ENCODE measurements around the gene BTBD1. TPM values are rescaled to one million over a fixed set of nuclear protein-coding genes. Genes with fewer than 3 reads are reported as not detected.
"Not testable (repeated sequence)": the region's sequence is repeated elsewhere in the genome, so short reads cannot be mapped to it uniquely, and the experiment has no call there.

BTBD1 gene
- polyA plus RNA-seq, 4 donors = 30.1 to 66.5 (median 35.2) TPM

DNA sequence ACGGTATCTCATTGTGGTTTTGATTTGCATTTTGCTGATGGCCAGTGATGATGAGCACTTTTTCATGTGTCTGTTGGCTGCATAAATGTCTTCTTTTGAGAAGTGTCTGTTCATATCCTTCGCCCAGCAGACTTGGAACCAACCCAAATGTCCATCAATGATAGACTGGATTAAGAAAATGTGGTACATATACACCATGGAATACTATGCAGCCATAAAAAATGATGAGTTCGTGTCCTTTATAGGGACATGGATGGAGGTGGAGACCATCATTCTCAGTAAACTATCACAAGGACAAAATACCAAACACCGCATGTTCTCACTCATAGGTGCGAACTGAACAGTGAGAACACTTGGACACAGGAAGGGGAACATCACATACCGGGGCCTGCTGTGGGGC lies 35.8 kb downstream of the BTBD1 start:
- not testable (repeated sequence) for FAIRE-seq; H3K27ac ChIP-seq (ENCODE audit: low read depth in 1 of 3, low read length in 2 of 3); H3K9me3 ChIP-seq (ENCODE audit: control insufficient read depth in 2 of 2, insufficient read depth in 1 of 2, low read depth in 1 of 2, low read length in 1 of 2); DNase-seq; H3K4me3 ChIP-seq (ENCODE audit: low read depth in 1 of 3, low read length in 3 of 3); H3K27me3 ChIP-seq (ENCODE audit: control insufficient read depth in 3 of 3, insufficient read depth in 3 of 3, low read length in 3 of 3); H3K4me1 ChIP-seq (ENCODE audit: control insufficient read depth in 3 of 3, insufficient read depth in 2 of 3, low read depth in 1 of 3, low read length in 2 of 3)
- peaks cover 6 to 35% (median 7%) of the 10 kb centered on the region in 3 donors for H3K36me3 ChIP-seq (ENCODE audit: control insufficient read depth in 3 of 3, insufficient read depth in 2 of 3, low read depth in 1 of 3, low read length in 3 of 3)
- WGBS, 3 donors = 95 to 99% (median 98%) methylated on average over 6 of the region's 6 CpGs

GRCh38 chr15:83030021-83030420 lies 37.0 kb downstream of the BTBD1 start:
- Histone ChIP-seq H3K27me3 (ENCODE audit: control insufficient read depth in 3 of 3, insufficient read depth in 3 of 3, low read length in 3 of 3) (no peaks in the 10 kb centered on the region), H3K36me3 (ENCODE audit: control insufficient read depth in 3 of 3, insufficient read depth in 2 of 3, low read depth in 1 of 3, low read length in 3 of 3) (peaks cover 6 to 35% (median 7%) of the 10 kb centered on the region in 3 donors), H3K4me3 (ENCODE audit: low read depth in 1 of 3, low read length in 3 of 3) (no peak overlapping the region), H3K27ac (ENCODE audit: low read depth in 1 of 3, low read length in 2 of 3) (no peak overlapping the region), H3K4me1 (ENCODE audit: control insufficient read depth in 3 of 3, insufficient read depth in 2 of 3, low read depth in 1 of 3, low read length in 2 of 3) (no peaks in the 10 kb centered on the region), H3K9me3 (ENCODE audit: control insufficient read depth in 2 of 2, insufficient read depth in 1 of 2, low read depth in 1 of 2, low read length in 1 of 2) (peaks cover 0 to 2% of the 10 kb centered on the region in 2 donors)
- no peak for DNase-seq
- FAIRE-seq = no peak
- 96 to 98% (median 97%) methylated on average over 8 of the region's 8 CpGs for WGBS, 3 donors

GRCh38 chr15:83018436-83018835 lies 48.6 kb downstream of the BTBD1 start:
- Histone ChIP-seq H3K9me3 (ENCODE audit: control insufficient read depth in 2 of 2, insufficient read depth in 1 of 2, low read depth in 1 of 2, low read length in 1 of 2) (no peaks in the 10 kb centered on the region), H3K27me3 (ENCODE audit: control insufficient read depth in 3 of 3, insufficient read depth in 3 of 3, low read length in 3 of 3) (no peaks in the 10 kb centered on the region), H3K4me1 (ENCODE audit: control insufficient read depth in 3 of 3, insufficient read depth in 2 of 3, low read depth in 1 of 3, low read length in 2 of 3) (peaks cover 0 to 3% (median 0%) of the 10 kb centered on the region in 3 donors), H3K4me3 (ENCODE audit: low read depth in 1 of 3, low read length in 3 of 3) (no peak overlapping the region), H3K27ac (ENCODE audit: low read depth in 1 of 3, low read length in 2 of 3) (no peak overlapping the region), H3K36me3 (ENCODE audit: control insufficient read depth in 3 of 3, insufficient read depth in 2 of 3, low read depth in 1 of 3, low read length in 3 of 3) (peaks cover 6 to 29% (median 10%) of the 10 kb centered on the region in 3 donors)
- no peak for FAIRE-seq
- no peak for DNase-seq
- WGBS, 3 donors = 89 to 98% (median 91%) methylated on average over 2 of the region's 2 CpGs

- H3K36me3 ChIP-seq (ENCODE audit: control insufficient read depth in 3 of 3, insufficient read depth in 2 of 3, low read depth in 1 of 3, low read length in 3 of 3) = peaks cover 6 to 25% (median 10%) of the 10 kb centered on the region in 3 donors
- no peak overlapping the region for H3K4me3 ChIP-seq (ENCODE audit: low read depth in 1 of 3, low read length in 3 of 3)
- H3K27ac ChIP-seq (ENCODE audit: low read depth in 1 of 3, low read length in 2 of 3) = no peak overlapping the region
- H3K27me3 ChIP-seq (ENCODE audit: control insufficient read depth in 3 of 3, insufficient read depth in 3 of 3, low read length in 3 of 3) = no peaks in the 10 kb centered on the region
- DNase-seq = no peak
- peaks cover 2 to 11% (median 7%) of the 10 kb centered on the region in 3 donors for H3K4me1 ChIP-seq (ENCODE audit: control insufficient read depth in 3 of 3, insufficient read depth in 2 of 3, low read depth in 1 of 3, low read length in 2 of 3)
- FAIRE-seq = no peak
- WGBS, 3 donors = 90 to 91% (median 90%) methylated on average over 5 of the region's 5 CpGs
- no peaks in the 10 kb centered on the region for H3K9me3 ChIP-seq (ENCODE audit: control insufficient read depth in 2 of 2, insufficient read depth in 1 of 2, low read depth in 1 of 2, low read length in 1 of 2)
These were observed 50.1 kb downstream of the BTBD1 start for GRCh38 chr15:83016906-83017305.

- H3K4me3 ChIP-seq (ENCODE audit: low read depth in 1 of 3, low read length in 3 of 3) = no peak overlapping the region
- FAIRE-seq = no peak
- H3K27ac ChIP-seq (ENCODE audit: low read depth in 1 of 3, low read length in 2 of 3) = no peak overlapping the region
- no peak for DNase-seq
- 87 to 91% (median 90%) methylated on average over 4 of the region's 4 CpGs for WGBS, 3 donors
- no peaks in the 10 kb centered on the region for H3K9me3 ChIP-seq (ENCODE audit: control insufficient read depth in 2 of 2, insufficient read depth in 1 of 2, low read depth in 1 of 2, low read length in 1 of 2)
- H3K36me3 ChIP-seq (ENCODE audit: control insufficient read depth in 3 of 3, insufficient read depth in 2 of 3, low read depth in 1 of 3, low read length in 3 of 3) = peaks cover 6 to 21% (median 10%) of the 10 kb centered on the region in 3 donors
- H3K27me3 ChIP-seq (ENCODE audit: control insufficient read depth in 3 of 3, insufficient read depth in 3 of 3, low read length in 3 of 3) = no peaks in the 10 kb centered on the region
- H3K4me1 ChIP-seq (ENCODE audit: control insufficient read depth in 3 of 3, insufficient read depth in 2 of 3, low read depth in 1 of 3, low read length in 2 of 3) = peaks cover 3 to 19% (median 11%) of the 10 kb centered on the region in 3 donors
These were observed 51.7 kb downstream of the BTBD1 start for GRCh38 chr15:83015361-83015760.

GRCh38 chr15:83014205-83014653 lies 52.8 kb downstream of the BTBD1 start:
- no peak overlapping the region for H3K4me3 ChIP-seq (ENCODE audit: low read depth in 1 of 3, low read length in 3 of 3)
- no peak for DNase-seq
- 58 to 65% (median 60%) methylated on average over 5 of the region's 5 CpGs for WGBS, 3 donors
- no peaks in the 10 kb centered on the region for H3K27me3 ChIP-seq (ENCODE audit: control insufficient read depth in 3 of 3, insufficient read depth in 3 of 3, low read length in 3 of 3)
- peaks cover 4 to 14% (median 4%) of the 10 kb centered on the region in 3 donors for H3K36me3 ChIP-seq (ENCODE audit: control insufficient read depth in 3 of 3, insufficient read depth in 2 of 3, low read depth in 1 of 3, low read length in 3 of 3)
- peaks cover 6 to 23% (median 15%) of the 10 kb centered on the region in 3 donors for H3K4me1 ChIP-seq (ENCODE audit: control insufficient read depth in 3 of 3, insufficient read depth in 2 of 3, low read depth in 1 of 3, low read length in 2 of 3)
- FAIRE-seq = no peak
- H3K9me3 ChIP-seq (ENCODE audit: control insufficient read depth in 2 of 2, insufficient read depth in 1 of 2, low read depth in 1 of 2, low read length in 1 of 2) = no peaks in the 10 kb centered on the region
- H3K27ac ChIP-seq (ENCODE audit: low read depth in 1 of 3, low read length in 2 of 3) = no peak overlapping the region

DNA sequence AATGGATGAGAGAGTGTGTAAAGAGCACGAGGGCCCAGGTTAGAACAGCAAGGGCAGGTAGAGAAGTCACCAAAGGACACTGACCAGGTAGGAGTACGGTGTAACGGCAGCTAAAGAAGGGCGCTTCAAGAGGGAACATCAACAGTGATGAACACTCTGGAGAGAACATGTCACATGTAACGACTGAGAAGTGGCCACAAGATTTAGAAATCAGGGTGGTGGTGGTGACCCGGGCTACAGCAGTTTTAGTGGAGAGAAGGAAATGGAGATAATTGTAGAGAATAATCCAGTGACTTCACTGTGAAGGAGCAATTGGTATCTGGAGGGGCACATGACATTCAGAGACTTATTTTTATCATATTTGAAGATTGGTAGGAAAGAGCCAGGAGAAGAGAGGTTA lies 54.4 kb downstream of the BTBD1 start:
- no peaks in the 10 kb centered on the region for H3K27me3 ChIP-seq (ENCODE audit: control insufficient read depth in 3 of 3, insufficient read depth in 3 of 3, low read length in 3 of 3)
- FAIRE-seq (no peak), DNase-seq (no peak)
- peaks cover 6 to 23% (median 15%) of the 10 kb centered on the region in 3 donors for H3K4me1 ChIP-seq (ENCODE audit: control insufficient read depth in 3 of 3, insufficient read depth in 2 of 3, low read depth in 1 of 3, low read length in 2 of 3)
- no peak overlapping the region for H3K27ac ChIP-seq (ENCODE audit: low read depth in 1 of 3, low read length in 2 of 3)
- H3K4me3 ChIP-seq (ENCODE audit: low read depth in 1 of 3, low read length in 3 of 3) = no peak overlapping the region
- H3K9me3 ChIP-seq (ENCODE audit: control insufficient read depth in 2 of 2, insufficient read depth in 1 of 2, low read depth in 1 of 2, low read length in 1 of 2) = no peaks in the 10 kb centered on the region
- H3K36me3 ChIP-seq (ENCODE audit: control insufficient read depth in 3 of 3, insufficient read depth in 2 of 3, low read depth in 1 of 3, low read length in 3 of 3) = peaks cover 2 to 17% (median 6%) of the 10 kb centered on the region in 3 donors
- 94 to 98% (median 96%) methylated on average over 6 of the region's 6 CpGs for WGBS, 3 donors

GRCh38 chr15:83012076-83012426 lies 55.0 kb downstream of the BTBD1 start:
- H3K27ac ChIP-seq (ENCODE audit: low read depth in 1 of 3, low read length in 2 of 3) = peak overlapping the region; percentile 34 to 84 (median 76)

More at GRCh38 chr15:83012076-83012426, 55.0 kb downstream of the BTBD1 start:
- Histone ChIP-seq H3K4me3 (ENCODE audit: low read depth in 1 of 3, low read length in 3 of 3) (peak overlapping the region in 2 of 3 donors; percentile 80 to 94), H3K9me3 (ENCODE audit: control insufficient read depth in 2 of 2, insufficient read depth in 1 of 2, low read depth in 1 of 2, low read length in 1 of 2) (no peaks in the 10 kb centered on the region), H3K27me3 (ENCODE audit: control insufficient read depth in 3 of 3, insufficient read depth in 3 of 3, low read length in 3 of 3) (no peaks in the 10 kb centered on the region), H3K4me1 (ENCODE audit: control insufficient read depth in 3 of 3, insufficient read depth in 2 of 3, low read depth in 1 of 3, low read length in 2 of 3) (peaks cover 6 to 23% (median 15%) of the 10 kb centered on the region in 3 donors), H3K36me3 (ENCODE audit: control insufficient read depth in 3 of 3, insufficient read depth in 2 of 3, low read depth in 1 of 3, low read length in 3 of 3) (peaks cover 4 to 19% (median 9%) of the 10 kb centered on the region in 3 donors)
- DNase-seq (no peak), FAIRE-seq (no peak)
- 50 to 66% (median 64%) methylated on average over 9 of the region's 9 CpGs for WGBS, 3 donors

Measured in small intestine (tissue), 7 donors.